ENCODE data around the gene DLGAP4. TPM values are rescaled to one million over a fixed set of nuclear protein-coding genes. Genes with fewer than 3 reads are reported as not detected.

DLGAP4 gene
- polyA plus RNA-seq, 1 of the 3 experiments (the other 2 are of a cell fraction), result 31.2 TPM

- TF ChIP-seq USF1 (IDR thresholded peaks at IDR 0.05; ENCODE audit: borderline replicate concordance, low read depth) (no peak), RXRA (IDR thresholded peaks at IDR 0.05; ENCODE audit: borderline replicate concordance, low read depth) (no peak), MAX (IDR thresholded peaks at IDR 0.05; ENCODE audit: low read depth) (no peak), ZBTB33 (IDR thresholded peaks at IDR 0.05; ENCODE audit: borderline replicate concordance, low read depth) (no peak), TEAD4 (IDR thresholded peaks at IDR 0.05; ENCODE audit: borderline replicate concordance, insufficient read depth) (no peak)
These were observed 134.9 kb downstream of the DLGAP4 start (continued) for GRCh38 chr20:36441027-36441414.

GRCh38 chr20:36441416-36441815 is 135.3 kb downstream of the DLGAP4 start:
- Histone ChIP-seq H3K36me3 (replicated peaks in 1 of 2; ENCODE audit: control insufficient read depth in 1 of 2, insufficient read depth in 2 of 2, low read length in 1 of 2) (no peaks in the 10 kb centered on the region), H2AFZ (ENCODE audit: low read depth) (no peak overlapping the region), H3K27ac (ENCODE audit: low read depth in 2 of 2, low read length in 1 of 2) (no peak overlapping the region), H3K79me2 (ENCODE audit: insufficient read depth) (no peaks in the 10 kb centered on the region), H3K27me3 (ENCODE audit: insufficient read depth) (no peaks in the 10 kb centered on the region), H3F3A (replicated peaks; ENCODE audit: insufficient read depth) (no peaks in the 10 kb centered on the region), H3K9me3 (no peaks in the 10 kb centered on the region), H3K4me2 (no peak overlapping the region), H3K9me2 (no peaks in the 10 kb centered on the region), H3K4me1 (ENCODE audit: control insufficient read depth in 1 of 2, insufficient read depth in 2 of 2, low read depth in 1 of 2, low read length in 1 of 2) (no peaks in the 10 kb centered on the region), H3K4me3 (ENCODE audit: low read depth in 2 of 2, low read length in 1 of 2) (no peak overlapping the region), H4K20me1 (ENCODE audit: insufficient read depth) (no peaks in the 10 kb centered on the region), H3K9ac (no peak overlapping the region)
- no peak for DNase-seq
- CTCF ChIA-PET, result interaction anchor here (1.0 to 6.7 kb wide), 3 partner anchors 25 to 235 kb away, joined by 3 to 219 read pairs (median 94); no protein-coding TSS in a partner anchor
- POLR2A ChIA-PET, result no interaction called here
- TF ChIP-seq USF1 (IDR thresholded peaks at IDR 0.05; ENCODE audit: borderline replicate concordance, low read depth) (no peak), RCOR1 (IDR thresholded peaks at IDR 0.05; ENCODE audit: low read length) (no peak), TCF12 (IDR thresholded peaks at IDR 0.05) (no peak), SMC3 (IDR thresholded peaks at IDR 0.05; ENCODE audit: low read depth, low read length) (no peak), PBX3 (IDR thresholded peaks at IDR 0.05) (no peak), RXRA (IDR thresholded peaks at IDR 0.05; ENCODE audit: borderline replicate concordance, low read depth) (no peak), USF2 (IDR thresholded peaks at IDR 0.05; ENCODE audit: borderline replicate concordance, low read depth, low read length) (no peak), FOXJ3 (CRISPR knock-in tag; IDR thresholded peaks at IDR 0.05) (no peak), MXI1 (IDR thresholded peaks at IDR 0.05; ENCODE audit: low read depth, low read length) (no peak), IRF3 (IDR thresholded peaks at IDR 0.05; ENCODE audit: low read depth, low read length) (no peak), EP300 (IDR thresholded peaks at IDR 0.05; ENCODE audit: borderline replicate concordance in 1 of 2, low read depth in 1 of 2, low read length in 1 of 2) (no peak)
- WGBS (ENCODE audit: low lambda C conversion rate), result 69% methylated on average over 7 of the region's 7 CpGs

All from SK-N-SH (cell line).